ENCODE results near the gene CYLD. TPM values are rescaled to one million over a fixed set of nuclear protein-coding genes. Genes with fewer than 3 reads are reported as not detected.

The CYLD gene
- total RNA-seq, 2 experiments from 2014 or later = 7.4 to 14.9 TPM

DNA sequence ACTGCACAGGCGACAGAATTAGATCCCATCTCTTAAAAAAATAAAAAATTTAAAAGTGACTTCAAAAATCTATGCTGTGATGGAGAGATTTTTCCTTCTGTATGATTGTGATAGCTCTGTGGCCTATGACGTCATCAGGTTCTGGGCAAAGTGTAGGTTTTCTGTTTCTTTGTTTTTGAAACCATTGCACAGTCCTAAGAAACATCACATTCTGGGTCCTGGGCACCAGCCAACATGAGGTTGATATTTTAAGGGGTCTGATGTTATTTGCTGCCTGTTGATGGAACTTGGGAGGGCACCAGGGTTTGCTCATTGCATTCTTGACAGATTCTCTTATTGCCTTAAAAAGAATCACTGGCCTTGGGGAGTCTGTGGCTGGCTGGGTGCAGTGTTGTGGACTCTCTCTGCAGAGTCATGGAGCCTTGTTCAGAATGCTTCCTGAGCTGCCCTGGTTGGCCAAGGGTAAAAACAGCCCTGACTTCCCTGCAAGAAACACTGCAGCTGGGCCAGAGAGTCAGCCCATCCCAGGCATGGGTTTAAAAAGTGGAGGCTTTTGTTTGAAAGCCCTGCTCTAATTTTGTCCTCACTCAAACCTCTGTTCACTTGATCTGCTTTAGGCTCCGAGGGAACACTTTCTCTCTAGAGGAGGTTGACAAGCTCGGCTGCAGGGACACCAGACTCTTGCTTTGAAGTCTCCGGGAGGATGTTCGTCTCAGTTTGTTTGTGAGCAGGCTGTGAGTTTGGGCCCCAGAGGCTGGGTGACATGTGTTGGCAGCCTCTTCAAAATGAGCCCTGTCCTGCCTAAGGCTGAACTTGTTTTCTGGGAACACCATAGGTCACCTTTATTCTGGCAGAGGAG, 10.5 kb upstream of the CYLD start:
- Histone ChIP-seq H3K36me3 (ENCODE audit: insufficient read depth, low read length) (no peaks in the 10 kb centered on the region), H3K4me2 (ENCODE audit: low read length) (no peak overlapping the region), H3K79me2 (ENCODE audit: insufficient read depth, low read depth, low read length) (no peaks in the 10 kb centered on the region), H3K9me2 (ENCODE audit: insufficient read depth, low read length) (no peaks in the 10 kb centered on the region), H3K27ac (ENCODE audit: low read depth, low read length, poor library complexity, severe bottlenecking) (no peak overlapping the region), H2AFZ (ENCODE audit: low read length) (no peak overlapping the region), H3K4me3 (ENCODE audit: low read depth, low read length, poor library complexity, severe bottlenecking) (no peak overlapping the region), H4K20me1 (ENCODE audit: insufficient read depth, low read length) (no peaks in the 10 kb centered on the region), H3K9me3 (ENCODE audit: low read length) (no peaks in the 10 kb centered on the region), H3K4me1 (ENCODE audit: insufficient read depth, low read length, poor library complexity, severe bottlenecking) (no peaks in the 10 kb centered on the region)
- TF ChIP-seq EZH2phosphoT487 (IDR thresholded peaks at IDR 0.05; ENCODE audit: borderline replicate concordance, low read depth, low read length) = no peak
- TF ChIP-seq, protein P1, sequence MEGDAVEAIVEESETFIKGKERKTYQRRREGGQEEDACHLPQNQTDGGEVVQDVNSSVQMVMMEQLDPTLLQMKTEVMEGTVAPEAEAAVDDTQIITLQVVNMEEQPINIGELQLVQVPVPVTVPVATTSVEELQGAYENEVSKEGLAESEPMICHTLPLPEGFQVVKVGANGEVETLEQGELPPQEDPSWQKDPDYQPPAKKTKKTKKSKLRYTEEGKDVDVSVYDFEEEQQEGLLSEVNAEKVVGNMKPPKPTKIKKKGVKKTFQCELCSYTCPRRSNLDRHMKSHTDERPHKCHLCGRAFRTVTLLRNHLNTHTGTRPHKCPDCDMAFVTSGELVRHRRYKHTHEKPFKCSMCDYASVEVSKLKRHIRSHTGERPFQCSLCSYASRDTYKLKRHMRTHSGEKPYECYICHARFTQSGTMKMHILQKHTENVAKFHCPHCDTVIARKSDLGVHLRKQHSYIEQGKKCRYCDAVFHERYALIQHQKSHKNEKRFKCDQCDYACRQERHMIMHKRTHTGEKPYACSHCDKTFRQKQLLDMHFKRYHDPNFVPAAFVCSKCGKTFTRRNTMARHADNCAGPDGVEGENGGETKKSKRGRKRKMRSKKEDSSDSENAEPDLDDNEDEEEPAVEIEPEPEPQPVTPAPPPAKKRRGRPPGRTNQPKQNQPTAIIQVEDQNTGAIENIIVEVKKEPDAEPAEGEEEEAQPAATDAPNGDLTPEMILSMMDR (conservative IDR thresholded peaks at IDR 0.05; ENCODE audit: low read length) = no peak
- BruUV-seq (replicated peaks) = no TSS peak
- DNase-seq (ENCODE audit: low spot score) = no peak
- POLR2A ChIA-PET = no interaction called here
- CTCF ChIA-PET (ENCODE audit: unreplicated experiment) = no interaction called here
- intact Hi-C loops (cut with micrococcal nuclease; ENCODE audit: unreplicated experiment) = no loop called here

DNA sequence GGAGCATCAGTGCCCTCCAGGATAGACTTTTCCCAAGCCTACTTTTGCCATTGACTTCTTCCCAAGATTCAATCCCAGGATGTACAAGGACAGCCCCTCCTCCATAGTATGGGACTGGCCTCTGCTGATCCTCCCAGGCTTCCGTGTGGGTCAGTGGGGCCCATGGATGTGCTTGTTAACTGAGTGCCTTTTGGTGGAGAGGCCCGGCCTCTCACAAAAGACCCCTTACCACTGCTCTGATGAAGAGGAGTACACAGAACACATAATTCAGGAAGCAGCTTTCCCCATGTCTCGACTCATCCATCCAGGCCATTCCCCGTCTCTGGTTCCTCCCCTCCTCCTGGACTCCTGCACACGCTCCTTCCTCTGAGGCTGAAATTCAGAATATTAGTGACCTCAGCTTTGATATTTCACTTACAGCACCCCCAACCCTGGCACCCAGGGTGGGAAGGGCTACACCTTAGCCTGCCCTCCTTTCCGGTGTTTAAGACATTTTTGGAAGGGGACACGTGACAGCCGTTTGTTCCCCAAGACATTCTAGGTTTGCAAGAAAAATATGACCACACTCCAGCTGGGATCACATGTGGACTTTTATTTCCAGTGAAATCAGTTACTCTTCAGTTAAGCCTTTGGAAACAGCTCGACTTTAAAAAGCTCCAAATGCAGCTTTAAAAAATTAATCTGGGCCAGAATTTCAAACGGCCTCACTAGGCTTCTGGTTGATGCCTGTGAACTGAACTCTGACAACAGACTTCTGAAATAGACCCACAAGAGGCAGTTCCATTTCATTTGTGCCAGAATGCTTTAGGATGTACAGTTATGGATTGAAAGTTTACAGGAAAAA, 9.7 kb upstream of the CYLD start:
- H3K4me2 ChIP-seq (ENCODE audit: low read length) = no peak overlapping the region
- no peaks in the 10 kb centered on the region for H3K36me3 ChIP-seq (ENCODE audit: insufficient read depth, low read length)
- no peaks in the 10 kb centered on the region for H4K20me1 ChIP-seq (ENCODE audit: insufficient read depth, low read length)
- ChIA-PET CTCF (ENCODE audit: unreplicated experiment) (no interaction called here), POLR2A (no interaction called here)
- BruUV-seq (replicated peaks) = no TSS peak
- TF ChIP-seq EZH2phosphoT487 (IDR thresholded peaks at IDR 0.05; ENCODE audit: borderline replicate concordance, low read depth, low read length) = no peak
- TF ChIP-seq, protein P1 (conservative IDR thresholded peaks at IDR 0.05; ENCODE audit: low read length) = no peak
- DNase-seq (ENCODE audit: low spot score) = no peak
- H3K27ac ChIP-seq (ENCODE audit: low read depth, low read length, poor library complexity, severe bottlenecking) = no peak overlapping the region
- H3K9me2 ChIP-seq (ENCODE audit: insufficient read depth, low read length) = no peaks in the 10 kb centered on the region
- H3K4me1 ChIP-seq (ENCODE audit: insufficient read depth, low read length, poor library complexity, severe bottlenecking) = no peaks in the 10 kb centered on the region
- no peaks in the 10 kb centered on the region for H3K79me2 ChIP-seq (ENCODE audit: insufficient read depth, low read depth, low read length)
- H3K9me3 ChIP-seq (ENCODE audit: low read length) = no peaks in the 10 kb centered on the region
- no peak overlapping the region for H3K4me3 ChIP-seq (ENCODE audit: low read depth, low read length, poor library complexity, severe bottlenecking)
- H2AFZ ChIP-seq (ENCODE audit: low read length) = no peak overlapping the region
- intact Hi-C loops (cut with micrococcal nuclease; ENCODE audit: unreplicated experiment) = no loop called here
